Spleen (tissue), 7 donors: ENCODE results near the gene DAB2IP.

Source experiments
- POLR2A ChIP-seq, 3 donors: fragments of 450-650 bp; IDR thresholded peaks; one replicate each; pipeline ENCODE4 v1.5.1; 2017; ENCODE audit warnings: antibody characterized with exemption in 3 of 3, mild to moderate bottlenecking in 1 of 3
- POLR2AphosphoS5 ChIP-seq, 3 donors: sonication (generic); formaldehyde crosslinking; IDR thresholded peaks; one replicate each; pipeline ENCODE4 v1.5.1; 2017; ENCODE audit warnings: antibody characterized with exemption in 3 of 3
- TF ChIP-seq, protein P1 (sequence below), 11 experiments: fragments of 200-600 bp in 7 of 11; fragments of 450-650 bp in 4 of 11; sonication (generic) in 4 of 11; IDR thresholded peaks in 8 of 11; conservative IDR thresholded peaks in 3 of 11; 1 replicate in 7 of 11; 2 replicates in 4 of 11; pipeline versions ENCODE4 v1.4.0 to v1.8.0; 2016 to 2021; ENCODE audit warnings: antibody characterized with exemption in 11 of 11, inconsistent platforms in 4 of 11, mild to moderate bottlenecking in 1 of 11
- donor health status: DM: no; HTN: no; CAD: no; lungs with moderate emphysema.
- donor health status: DM: no; HTN: no; CAD: no.
- donor health status: DM: no; HTN: no; CAD: no.

DNA sequence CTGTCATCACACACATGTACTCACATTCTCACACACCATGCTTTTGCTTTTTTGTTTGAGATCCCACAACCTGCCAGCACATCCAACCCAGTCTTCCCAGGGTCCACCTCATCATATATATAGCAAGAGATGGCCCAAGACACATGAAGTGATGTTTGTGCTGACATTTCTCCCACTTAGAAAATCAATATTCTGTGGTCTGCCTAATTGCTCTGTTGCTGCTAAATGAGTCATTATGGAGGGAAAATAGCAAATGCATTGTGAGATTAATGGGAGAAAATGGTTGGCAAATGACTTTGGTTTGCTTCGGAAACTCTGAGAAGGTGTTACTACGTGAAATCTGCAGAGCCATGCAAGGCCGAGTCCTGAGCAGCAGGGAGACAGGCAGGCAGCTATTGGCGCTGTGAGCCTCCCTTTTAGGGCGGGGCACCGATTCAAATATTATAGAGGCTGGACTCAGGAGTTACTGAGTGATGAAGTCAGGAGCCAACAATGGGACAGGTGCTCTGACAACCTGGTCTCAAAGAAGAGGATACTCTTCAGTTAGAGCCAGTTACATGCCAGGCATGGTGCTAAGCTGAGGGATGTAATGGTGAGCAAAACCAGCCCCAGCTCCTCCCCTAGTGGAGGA, 62.8 kb downstream of the DAB2IP start:
- TF ChIP-seq, protein P1, sequence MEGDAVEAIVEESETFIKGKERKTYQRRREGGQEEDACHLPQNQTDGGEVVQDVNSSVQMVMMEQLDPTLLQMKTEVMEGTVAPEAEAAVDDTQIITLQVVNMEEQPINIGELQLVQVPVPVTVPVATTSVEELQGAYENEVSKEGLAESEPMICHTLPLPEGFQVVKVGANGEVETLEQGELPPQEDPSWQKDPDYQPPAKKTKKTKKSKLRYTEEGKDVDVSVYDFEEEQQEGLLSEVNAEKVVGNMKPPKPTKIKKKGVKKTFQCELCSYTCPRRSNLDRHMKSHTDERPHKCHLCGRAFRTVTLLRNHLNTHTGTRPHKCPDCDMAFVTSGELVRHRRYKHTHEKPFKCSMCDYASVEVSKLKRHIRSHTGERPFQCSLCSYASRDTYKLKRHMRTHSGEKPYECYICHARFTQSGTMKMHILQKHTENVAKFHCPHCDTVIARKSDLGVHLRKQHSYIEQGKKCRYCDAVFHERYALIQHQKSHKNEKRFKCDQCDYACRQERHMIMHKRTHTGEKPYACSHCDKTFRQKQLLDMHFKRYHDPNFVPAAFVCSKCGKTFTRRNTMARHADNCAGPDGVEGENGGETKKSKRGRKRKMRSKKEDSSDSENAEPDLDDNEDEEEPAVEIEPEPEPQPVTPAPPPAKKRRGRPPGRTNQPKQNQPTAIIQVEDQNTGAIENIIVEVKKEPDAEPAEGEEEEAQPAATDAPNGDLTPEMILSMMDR (IDR thresholded peaks at IDR 0.05 in 8 of 11, conservative IDR thresholded peaks at IDR 0.05 in 3 of 11) = no peak
- TF ChIP-seq POLR2A (IDR thresholded peaks at IDR 0.05) = no peak
- no peak for TF ChIP-seq POLR2AphosphoS5 (IDR thresholded peaks at IDR 0.05)
